Measurements from ENCODE around the gene C10orf90. TPM values are rescaled to one million over a fixed set of nuclear protein-coding genes. Genes with fewer than 3 reads are reported as not detected.
"Not testable (repeated sequence)": the region's sequence is repeated elsewhere in the genome, so short reads cannot be mapped to it uniquely, and the experiment has no call there.

C10orf90 gene
- total and polyA plus RNA-seq, 2 of the 8 experiments (the other 6 are each of a cell fraction or from before 2014, with no cell fraction given), result 0.21 TPM; not detected in 1

GRCh38 chr10:126550586-126550985, 119.9 kb downstream of the C10orf90 start:
- H4K8ac ChIP-seq (ENCODE audit: extremely low read depth, insufficient read depth, low read length); H3K23ac ChIP-seq (ENCODE audit: insufficient read length): not testable (repeated sequence)
- 77% methylated on average over 4 of the region's 4 CpGs; no CpG with 5 or more reads in 1 of the 2 experiments for WGBS, 2 experiments (ENCODE audit: extremely low coverage in 1 of 2, insufficient coverage in 1 of 2, insufficient read length in 1 of 2, insufficient replicate concordance in 2 of 2, low coverage in 1 of 2, low lambda C conversion rate in 2 of 2, missing lambda C conversion rate in 1 of 2)

More at GRCh38 chr10:126550586-126550985, 119.9 kb downstream of the C10orf90 start:
- H3K9ac ChIP-seq (replicated peaks in 1 of 4; ENCODE audit: extremely low read depth in 1 of 4, low read depth in 3 of 4, low read length in 3 of 4); H2AK5ac ChIP-seq (ENCODE audit: low read depth, low read length); H2BK120ac ChIP-seq (replicated peaks; ENCODE audit: low read depth, low read length); H3K23me2 ChIP-seq (ENCODE audit: low read depth, low read length); H3K18ac ChIP-seq (ENCODE audit: extremely low read depth, low read length); DNase-seq (ENCODE audit: low read depth in 1 of 2, low spot score in 2 of 2); H2BK5ac ChIP-seq (ENCODE audit: low read depth, low read length); POLR2A ChIA-PET (ENCODE audit: partially characterized antibody); H3K36me3 ChIP-seq (ENCODE audit: control insufficient read depth in 2 of 4, insufficient read depth in 4 of 4, low read length in 3 of 4); H4K91ac ChIP-seq (replicated peaks; ENCODE audit: insufficient read length, low read length); H4K5ac ChIP-seq (ENCODE audit: insufficient read length, low read depth, low read length); H3K4ac ChIP-seq (replicated peaks; ENCODE audit: insufficient read length, low read depth, low read length); H3K27me3 ChIP-seq (replicated peaks in 1 of 4; ENCODE audit: control insufficient read depth in 3 of 4, extremely low read depth in 1 of 4, insufficient read depth in 3 of 4, low read length in 3 of 4); H2AFZ ChIP-seq (ENCODE audit: low read length); H3K4me2 ChIP-seq (ENCODE audit: insufficient read depth in 1 of 2, low read depth in 2 of 2, low read length in 2 of 2); H2BK15ac ChIP-seq (ENCODE audit: low read length); H3K56ac ChIP-seq (replicated peaks; ENCODE audit: insufficient read length, low read depth, low read length); FAIRE-seq; H2BK20ac ChIP-seq (ENCODE audit: low read length); H3K79me2 ChIP-seq (ENCODE audit: control insufficient read depth in 1 of 2, insufficient read depth in 2 of 2, low read length in 2 of 2); H3K27ac ChIP-seq (ENCODE audit: low read depth, low read length); CTCF ChIA-PET (ENCODE audit: partially characterized antibody); H3K14ac ChIP-seq (ENCODE audit: insufficient read length); H3K79me1 ChIP-seq (ENCODE audit: low read depth, low read length); H3K4me3 ChIP-seq (ENCODE audit: extremely low read depth in 1 of 4, insufficient read depth in 2 of 4, low read depth in 3 of 4, low read length in 4 of 4); H3K9me3 ChIP-seq (ENCODE audit: insufficient read depth in 2 of 2, low read depth in 1 of 2, low read length in 1 of 2); H4K20me1 ChIP-seq (replicated peaks in 1 of 2; ENCODE audit: control insufficient read depth in 1 of 2, insufficient read depth in 2 of 2, low read length in 2 of 2); H3K4me1 ChIP-seq (replicated peaks in 1 of 4; ENCODE audit: control insufficient read depth in 3 of 4, insufficient read depth in 4 of 4, low read length in 3 of 4); H2BK12ac ChIP-seq (ENCODE audit: low read depth, low read length): not testable (repeated sequence)

Data from H1 (cell line).